ENCODE measurements around the gene DHRS12.

DHRS12 gene

GRCh38 chr13:51806566-51806965, 2.6 kb upstream of the DHRS12 start:
- no peak for DNase-seq

GRCh38 chr13:51805925-51806324, 2.0 kb upstream of the DHRS12 start:
- DNase-seq = no peak

- no peak for DNase-seq
These were observed 1.4 kb upstream of the DHRS12 start for GRCh38 chr13:51805313-51805712.

GRCh38 chr13:51804295-51805172, 571 bp upstream of the DHRS12 start:
- no peak for DNase-seq

GRCh38 chr13:51802631-51803418, 1.1 kb downstream of the DHRS12 start:
- no peak for DNase-seq

GRCh38 chr13:51801631-51802099, 2.3 kb downstream of the DHRS12 start:
- DNase-seq = no peak

GRCh38 chr13:51800486-51800885, 3.5 kb downstream of the DHRS12 start:
- no peak for DNase-seq

GRCh38 chr13:51799261-51799660, 4.7 kb downstream of the DHRS12 start:
- DNase-seq = no peak

- peak; percentile 66 for DNase-seq
These were observed 6.1 kb downstream of the DHRS12 start for GRCh38 chr13:51797664-51798488.

GRCh38 chr13:51796546-51796945, 7.4 kb downstream of the DHRS12 start:
- no peak for DNase-seq

- no peak for DNase-seq
These were observed 8.5 kb downstream of the DHRS12 start for GRCh38 chr13:51795419-51795818.

- DNase-seq = no peak
These were observed 9.0 kb downstream of the DHRS12 start for GRCh38 chr13:51794964-51795363.

GRCh38 chr13:51793570-51794271, 10.2 kb downstream of the DHRS12 start:
- DNase-seq = peak; percentile 96

GRCh38 chr13:51786425-51787265, 17.3 kb downstream of the DHRS12 start:
- no peak for DNase-seq

- DNase-seq = no peak
These were observed 18.1 kb downstream of the DHRS12 start for GRCh38 chr13:51785712-51786424.

- no peak for DNase-seq
These were observed 19.9 kb downstream of the DHRS12 start for GRCh38 chr13:51784097-51784496.

- no peak for DNase-seq
These were observed 20.4 kb downstream of the DHRS12 start for GRCh38 chr13:51783428-51784094.

GRCh38 chr13:51782026-51782710, 21.8 kb downstream of the DHRS12 start:
- no peak for DNase-seq

- DNase-seq = peak; percentile 53
These were observed 22.5 kb downstream of the DHRS12 start for GRCh38 chr13:51781246-51782022.
